ENCODE results near the gene AURKA.
"Not testable (repeated sequence)": the region's sequence is repeated elsewhere in the genome, so short reads cannot be mapped to it uniquely, and the experiment has no call there.

AURKA gene

GRCh38 chr20:56391596-56392131 is 351 bp downstream of the AURKA start:
- DNase-seq (ENCODE audit: low read depth, low spot score): no peak

- no peak for DNase-seq (ENCODE audit: low read depth, low spot score)
Observed at GRCh38 chr20:56391037-56391436, 978 bp downstream of the AURKA start.

GRCh38 chr20:56390396-56390795 is 1.6 kb downstream of the AURKA start:
- not testable (repeated sequence) for DNase-seq (ENCODE audit: low read depth, low spot score)

DNA sequence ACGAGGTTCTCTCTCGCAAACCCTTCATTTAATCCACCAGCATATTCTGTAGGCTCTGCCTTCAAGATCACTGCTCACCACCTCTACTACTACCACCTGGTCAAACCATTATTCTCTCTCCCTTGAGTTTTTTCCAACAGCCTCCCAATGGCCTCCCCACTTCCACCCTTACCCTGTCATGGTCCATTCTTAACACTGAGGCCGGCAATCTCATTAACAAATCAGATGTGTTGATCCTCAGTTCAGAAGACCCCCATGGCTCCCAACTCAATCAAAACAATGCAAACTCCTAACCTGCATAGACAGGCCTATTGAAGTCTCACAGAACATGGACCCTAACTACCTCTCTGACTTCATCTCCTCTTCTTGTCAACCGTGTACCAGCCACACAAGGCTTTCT is 2.2 kb downstream of the AURKA start:
- DNase-seq (ENCODE audit: low read depth, low spot score): no peak

- no peak for DNase-seq (ENCODE audit: low read depth, low spot score)
Observed at GRCh38 chr20:56388882-56389281, 3.1 kb downstream of the AURKA start.

GRCh38 chr20:56386219-56386618 is 5.8 kb downstream of the AURKA start:
- DNase-seq (ENCODE audit: low read depth, low spot score): no peak

GRCh38 chr20:56385130-56385529 is 6.9 kb downstream of the AURKA start:
- DNase-seq (ENCODE audit: low read depth, low spot score): no peak

- no peak for DNase-seq (ENCODE audit: low read depth, low spot score)
Observed at GRCh38 chr20:56383334-56383733, 8.7 kb downstream of the AURKA start.

- DNase-seq (ENCODE audit: low read depth, low spot score): no peak
Observed at GRCh38 chr20:56382696-56383095, 9.3 kb downstream of the AURKA start.

GRCh38 chr20:56381501-56381900 is 10.5 kb downstream of the AURKA start:
- DNase-seq (ENCODE audit: low read depth, low spot score): no peak

DNA sequence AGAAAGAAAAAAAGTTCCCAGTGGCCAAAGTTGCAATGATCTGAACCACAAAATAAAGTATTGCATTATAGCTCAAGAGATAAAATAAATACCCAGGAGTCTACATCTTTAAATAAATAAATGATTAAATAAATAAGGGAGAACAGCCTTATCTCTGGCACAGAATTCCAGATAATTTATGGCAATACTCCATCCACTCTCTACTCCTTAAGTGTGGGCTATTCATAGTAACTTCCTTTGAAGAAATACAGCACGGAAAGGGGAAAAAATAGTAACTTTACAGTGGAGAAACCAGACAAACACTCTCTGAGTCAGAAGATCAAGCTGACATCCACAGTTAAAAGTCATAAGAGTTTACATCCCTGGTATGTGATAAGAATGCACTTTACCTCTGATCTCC is 11.6 kb downstream of the AURKA start:
- DNase-seq (ENCODE audit: low read depth, low spot score): no peak

DNA sequence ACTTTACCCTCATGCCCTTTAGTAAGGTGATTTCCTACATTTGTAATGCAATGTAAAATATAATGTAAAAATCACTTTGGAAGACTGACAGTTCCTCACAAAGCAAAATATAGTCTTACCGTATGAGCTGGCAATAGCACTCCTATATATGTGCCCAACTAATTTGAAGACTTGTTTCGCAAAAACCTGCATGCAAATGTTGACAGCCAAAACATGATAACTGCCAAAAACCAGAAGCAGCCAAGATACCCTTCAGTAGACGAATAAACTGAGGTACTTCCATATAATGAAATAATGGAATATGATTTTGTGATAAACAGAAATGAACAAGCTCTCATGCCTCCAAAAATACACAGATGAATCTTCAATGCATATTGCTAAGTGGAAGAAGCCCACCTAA is 13.6 kb downstream of the AURKA start:
- no peak for DNase-seq (ENCODE audit: low read depth, low spot score)

- DNase-seq (ENCODE audit: low read depth, low spot score): no peak
Observed at GRCh38 chr20:56376331-56376730, 15.7 kb downstream of the AURKA start.

GRCh38 chr20:56373942-56374341 is 18.1 kb downstream of the AURKA start:
- DNase-seq (ENCODE audit: low read depth, low spot score): no peak

DNA sequence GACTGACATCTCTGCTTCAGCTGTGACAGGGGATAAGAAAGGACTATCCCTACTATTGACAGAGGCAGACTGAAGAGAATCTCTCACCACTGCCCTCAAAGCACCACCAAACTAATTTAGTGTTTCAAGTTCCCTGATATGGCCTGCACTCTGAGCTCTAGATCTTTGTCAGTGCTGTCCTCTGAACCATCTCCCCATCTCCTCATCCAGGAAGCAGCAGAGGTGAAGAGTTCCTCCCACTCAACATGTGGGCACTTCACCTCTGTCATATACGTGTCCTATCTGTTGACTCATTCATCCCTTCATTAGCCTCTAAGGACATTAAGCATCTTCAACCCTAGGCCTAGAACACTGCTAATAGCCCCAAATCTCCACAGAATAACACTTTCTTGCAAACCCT is 19.2 kb downstream of the AURKA start:
- DNase-seq (ENCODE audit: low read depth, low spot score): no peak

DNA sequence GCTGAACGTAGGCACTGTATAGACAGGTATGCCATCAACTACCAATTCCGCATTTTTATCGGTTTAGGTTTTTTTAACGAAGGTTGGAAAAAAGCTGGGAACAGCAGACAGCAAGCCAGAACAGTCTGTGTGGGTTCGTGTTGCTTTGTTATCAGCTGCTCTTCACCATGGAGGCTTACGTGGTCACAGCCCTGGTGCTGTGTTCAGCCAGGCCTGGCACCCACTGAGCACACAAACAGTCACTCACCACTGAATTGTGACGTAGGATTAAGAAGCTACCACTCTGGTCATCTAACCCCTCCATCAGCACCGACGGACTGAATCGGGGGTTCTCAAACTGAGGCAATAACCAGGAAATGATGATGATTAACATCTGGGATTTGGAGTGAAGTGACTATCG is 20.0 kb downstream of the AURKA start:
- DNase-seq (ENCODE audit: low read depth, low spot score): no peak

DNA sequence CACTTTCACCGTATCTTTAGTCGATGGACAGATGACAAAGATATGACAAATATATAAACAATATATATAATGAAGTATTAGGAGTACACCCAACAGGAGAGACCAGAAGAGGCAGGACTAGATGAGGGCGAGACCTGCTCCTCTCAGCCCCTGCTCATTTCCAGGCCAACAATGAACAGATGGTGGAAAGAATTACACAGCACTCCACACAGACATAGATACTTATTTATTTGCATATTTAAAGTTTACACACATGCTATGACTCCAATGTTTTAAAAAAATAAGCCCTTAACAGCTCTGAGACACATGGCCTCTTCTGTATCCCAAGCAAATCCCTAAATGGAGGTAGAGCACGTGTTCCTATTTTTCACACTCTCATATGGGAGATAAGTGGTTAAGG is 22.8 kb downstream of the AURKA start:
- DNase-seq (ENCODE audit: low read depth, low spot score): no peak

DNA sequence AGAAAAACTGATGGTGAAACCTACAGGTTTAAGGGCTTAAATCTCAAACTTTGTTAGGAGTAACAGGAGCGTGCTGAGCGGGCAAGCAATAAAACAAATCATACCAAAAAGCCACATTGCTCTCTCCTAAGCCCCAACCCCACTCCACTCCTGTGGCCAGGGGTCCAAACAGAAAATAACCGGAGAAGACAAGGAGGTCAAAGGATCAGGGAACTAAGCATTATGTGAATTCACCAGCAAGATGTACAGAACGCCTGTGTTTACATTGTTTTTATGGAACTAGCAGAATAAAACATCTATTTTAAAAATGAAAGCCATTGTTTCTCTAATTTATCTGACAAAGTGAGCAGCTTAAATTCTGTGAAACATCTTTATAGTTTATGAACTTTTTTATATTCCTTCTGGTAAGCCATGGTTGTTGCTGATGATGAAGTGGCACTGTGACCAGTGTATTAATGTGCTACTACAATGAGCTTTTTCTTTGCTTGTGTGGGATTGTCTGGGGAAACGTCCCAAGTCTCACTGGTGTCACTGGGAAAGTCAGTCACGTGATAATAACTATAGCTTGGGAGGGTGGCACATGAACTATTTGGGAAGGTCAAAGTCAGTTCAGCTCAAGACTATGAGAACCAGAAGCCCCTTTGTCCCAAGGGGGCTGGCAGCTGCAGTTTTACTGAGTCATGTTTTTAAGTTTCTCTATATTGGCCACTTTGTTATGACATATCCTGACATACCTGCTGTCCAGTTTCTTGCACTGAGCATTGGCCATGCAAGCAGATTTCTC is 23.5 kb downstream of the AURKA start:
- no peak for DNase-seq (ENCODE audit: low read depth, low spot score)

GRCh38 chr20:56363491-56363890 is 28.5 kb downstream of the AURKA start:
- no peak for DNase-seq (ENCODE audit: low read depth, low spot score)

- no peak for DNase-seq (ENCODE audit: low read depth, low spot score)
Observed at GRCh38 chr20:56362833-56363413, 29.1 kb downstream of the AURKA start.

DNA sequence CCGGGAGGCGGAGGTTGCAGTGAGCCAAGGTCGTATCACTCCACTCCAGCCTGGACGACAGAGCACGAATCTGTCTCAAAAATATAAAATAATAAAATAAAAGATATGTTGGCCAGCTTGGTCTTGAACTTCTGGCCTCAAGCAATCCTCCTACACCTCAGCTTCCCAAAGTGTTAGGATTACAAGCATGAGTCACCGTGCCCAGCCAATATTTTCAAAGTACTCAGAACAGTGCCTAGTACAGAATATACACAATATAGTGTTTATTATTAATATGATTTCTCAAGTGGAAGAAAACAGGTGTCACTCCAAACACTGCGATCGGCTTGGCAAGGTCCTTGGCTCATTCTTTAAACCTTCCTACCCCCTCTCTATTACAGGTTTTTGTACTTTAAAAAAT is 30.1 kb downstream of the AURKA start:
- DNase-seq (ENCODE audit: low read depth, low spot score): no peak

- no peak for DNase-seq (ENCODE audit: low read depth, low spot score)
Observed at GRCh38 chr20:56360908-56361205, 31.2 kb downstream of the AURKA start.

DNA sequence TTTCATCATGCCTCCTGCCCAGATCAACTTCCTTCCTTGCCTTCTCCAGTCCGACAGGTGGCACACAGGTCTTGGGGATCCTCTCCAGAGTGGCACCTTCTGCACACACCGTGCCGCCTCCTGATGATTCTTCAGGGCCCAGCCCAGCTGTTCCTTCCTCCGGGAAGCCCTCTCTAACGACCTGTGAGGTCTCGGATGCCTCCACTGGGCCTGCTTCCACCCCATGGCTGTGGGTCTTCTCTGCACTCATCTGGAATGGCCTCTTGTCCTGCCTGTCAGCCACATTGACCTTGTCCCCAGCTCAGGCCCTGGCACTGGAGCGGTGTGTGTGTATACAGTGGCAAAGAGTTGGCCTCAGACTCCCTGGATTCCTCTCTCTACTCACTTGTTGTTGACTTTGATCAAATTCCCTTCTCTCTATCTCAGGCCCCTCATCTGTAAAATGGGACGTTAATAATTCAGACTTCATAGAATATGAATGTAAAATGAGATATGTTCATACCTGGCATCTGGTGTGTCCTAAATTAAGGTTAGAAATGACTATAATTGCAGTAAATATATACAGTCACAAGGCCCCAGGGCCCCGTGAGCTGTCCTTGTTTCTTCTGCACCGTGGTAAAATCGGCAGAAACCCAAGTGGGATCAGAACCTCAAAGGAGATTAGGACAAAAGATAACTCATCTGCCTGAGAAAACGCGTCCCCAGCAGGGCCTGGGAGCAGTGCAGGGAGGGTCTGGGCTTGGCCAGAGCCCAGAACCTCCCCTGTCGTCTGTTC is 31.7 kb downstream of the AURKA start:
- DNase-seq (ENCODE audit: low read depth, low spot score): no peak
